Neural progenitor cell (in vitro differentiated cells): ENCODE measurements around the gene WDR62.

ENCODE experiments used
- CTCF ChIP-seq: fragments of 200-600 bp; sonication (generic); IDR thresholded peaks from 2 replicates; pipeline ENCODE4 v1.5.1; 2017; ENCODE audit warnings: antibody characterized with exemption, mild to moderate bottlenecking
- EZH2phosphoT487 ChIP-seq: fragments of 200-600 bp; sonication (generic); IDR thresholded peaks from 2 replicates; pipeline ENCODE4 v1.6.1; 2017; ENCODE audit warnings: antibody characterized with exemption

GRCh38 chr19:36072081-36072480, 17.4 kb downstream of the WDR62 start:
- TF ChIP-seq CTCF (no peak), EZH2phosphoT487 (no peak)
